ENCODE results near the gene SYT17. TPM values are rescaled to one million over a fixed set of nuclear protein-coding genes. Genes with fewer than 3 reads are reported as not detected.

Gene SYT17
- total RNA-seq, 1 experiment from 2014 or later, result 10.6 TPM

DNA sequence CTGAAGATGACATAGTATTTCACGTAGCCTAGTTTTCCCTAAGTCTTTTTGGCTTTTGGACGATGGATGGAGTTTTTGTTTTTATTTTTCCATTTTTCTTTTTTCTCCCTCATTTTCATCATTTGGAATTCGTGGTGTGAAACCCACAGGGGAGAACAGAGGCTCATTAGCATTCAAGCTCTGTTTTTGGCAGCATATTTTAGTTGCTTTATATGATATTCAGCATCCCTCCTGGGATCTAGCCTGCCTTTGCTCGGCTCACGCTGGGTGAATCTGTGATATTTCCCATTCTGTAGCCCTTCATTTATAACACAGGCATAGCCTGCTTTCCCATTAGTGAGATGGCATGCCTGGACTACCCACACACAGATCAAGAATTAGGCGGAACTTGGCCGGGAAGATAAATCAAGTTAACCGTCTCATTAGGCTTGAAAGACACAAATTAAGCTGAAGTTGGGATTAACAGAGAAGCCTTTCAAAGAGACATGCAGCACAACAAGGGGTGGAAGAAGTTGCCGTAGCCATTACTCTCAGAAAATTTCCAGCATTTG lies 97.4 kb downstream of the SYT17 start:
- DNase-seq, result no peak
- Histone ChIP-seq H3K27me3 (no peaks in the 10 kb centered on the region), H3K27ac (no peak overlapping the region), H3K4me1 (no peaks in the 10 kb centered on the region), H3K36me3 (no peaks in the 10 kb centered on the region), H3K9me3 (replicated peaks) (no peaks in the 10 kb centered on the region), H3K4me3 (no peak overlapping the region)

DNA sequence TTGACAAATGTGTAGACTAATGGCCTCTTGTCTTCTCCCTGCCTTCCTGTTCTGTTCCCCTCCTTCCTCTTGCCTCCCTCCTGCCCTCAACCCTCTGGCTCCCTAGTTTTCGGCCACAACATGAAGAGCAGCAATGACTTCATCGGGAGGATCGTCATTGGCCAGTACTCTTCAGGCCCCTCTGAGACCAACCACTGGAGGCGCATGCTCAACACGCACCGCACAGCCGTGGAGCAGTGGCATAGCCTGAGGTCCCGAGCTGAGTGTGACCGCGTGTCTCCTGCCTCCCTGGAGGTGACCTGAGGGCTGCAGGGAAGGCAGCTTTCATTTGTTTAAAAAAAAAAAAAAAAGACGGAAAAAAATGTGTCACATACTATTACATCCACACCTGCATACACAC lies 98.7 kb downstream of the SYT17 start:
- Histone ChIP-seq H3K36me3 (no peaks in the 10 kb centered on the region), H3K4me1 (no peaks in the 10 kb centered on the region), H3K4me3 (no peak overlapping the region), H3K9me3 (replicated peaks) (no peaks in the 10 kb centered on the region), H3K27me3 (no peaks in the 10 kb centered on the region), H3K27ac (no peak overlapping the region)
- DNase-seq, result no peak

DNA sequence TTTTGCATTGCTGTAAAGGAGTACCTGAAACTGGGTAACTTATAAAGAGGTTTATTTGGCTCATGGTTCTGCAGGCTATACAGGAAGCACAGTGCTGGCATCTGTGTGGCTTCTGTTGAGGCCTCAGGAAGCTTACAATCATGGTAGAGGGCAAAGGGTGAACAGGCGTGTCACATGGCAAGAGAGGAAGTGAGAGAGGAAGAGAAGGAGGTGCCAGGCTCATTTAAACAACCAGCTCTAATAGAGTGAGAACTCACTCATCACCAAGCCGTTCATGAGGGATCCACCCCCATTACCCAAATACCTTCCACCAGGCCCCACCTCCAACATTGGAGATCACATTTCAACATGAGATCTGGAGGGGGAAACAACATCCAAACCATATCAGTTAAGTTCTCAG lies 101.1 kb downstream of the SYT17 start:
- H3K36me3 ChIP-seq, result no peaks in the 10 kb centered on the region
- H3K27me3 ChIP-seq, result no peaks in the 10 kb centered on the region
- no peaks in the 10 kb centered on the region for H3K9me3 ChIP-seq (replicated peaks)
- no peak overlapping the region for H3K27ac ChIP-seq
- DNase-seq, result no peak
- no peak overlapping the region for H3K4me3 ChIP-seq
- H3K4me1 ChIP-seq, result no peaks in the 10 kb centered on the region

DNA sequence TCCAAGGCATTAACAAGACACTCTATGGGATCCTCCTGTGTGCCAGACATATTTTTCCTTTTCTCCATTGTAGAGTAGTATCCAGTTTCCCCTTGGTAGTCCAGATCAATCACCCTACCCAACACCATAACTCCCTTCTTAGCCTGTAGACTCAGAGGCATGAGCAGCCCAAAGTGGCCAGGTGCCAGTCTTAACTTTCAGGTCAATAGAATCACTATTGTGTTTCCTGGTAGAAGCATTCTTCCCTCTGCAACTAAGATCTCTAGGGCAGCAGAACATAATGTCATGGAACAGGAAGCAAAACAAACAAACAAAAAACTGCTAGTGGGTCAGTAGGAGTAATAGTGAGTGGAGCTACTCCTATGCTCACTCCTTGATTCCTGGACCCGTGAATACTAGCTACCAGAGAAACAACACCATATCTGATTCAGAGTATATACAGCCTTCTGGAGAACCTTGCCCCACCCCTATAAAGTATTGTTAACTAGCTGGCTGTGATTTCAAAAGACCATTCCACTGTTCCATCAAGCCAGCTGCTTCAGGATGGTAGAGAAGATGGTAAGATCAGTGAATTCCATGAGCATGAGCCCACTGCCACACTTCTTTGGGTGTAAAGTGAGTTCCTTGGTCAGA lies 106.2 kb downstream of the SYT17 start:
- Histone ChIP-seq H3K36me3 (no peaks in the 10 kb centered on the region), H3K27me3 (no peaks in the 10 kb centered on the region), H3K4me1 (no peaks in the 10 kb centered on the region), H3K27ac (no peak overlapping the region), H3K4me3 (no peak overlapping the region), H3K9me3 (replicated peaks) (no peaks in the 10 kb centered on the region)
- no peak for DNase-seq

DNA sequence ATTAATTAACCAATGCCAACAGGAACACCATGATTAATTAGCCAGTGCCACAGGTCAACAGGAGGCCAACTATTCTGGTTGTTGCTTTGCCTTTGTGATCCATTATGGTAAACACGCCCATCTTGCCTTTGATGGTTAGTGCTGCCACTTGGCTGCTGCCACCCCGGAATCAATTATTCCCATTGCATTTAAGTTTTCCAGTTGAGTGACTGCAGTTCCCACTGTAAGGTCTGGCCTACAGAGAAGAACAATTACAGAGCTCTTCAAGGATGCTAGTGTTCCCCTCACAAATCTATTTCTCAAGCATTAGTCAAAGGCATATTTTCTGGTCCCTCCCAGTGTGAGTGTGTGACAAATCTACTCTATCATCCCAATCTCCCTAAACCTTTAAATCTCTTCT lies 110.4 kb downstream of the SYT17 start:
- no peak for DNase-seq
- no peak overlapping the region for H3K27ac ChIP-seq
- no peaks in the 10 kb centered on the region for H3K9me3 ChIP-seq (replicated peaks)
- H3K27me3 ChIP-seq, result no peaks in the 10 kb centered on the region
- H3K36me3 ChIP-seq, result no peaks in the 10 kb centered on the region
- H3K4me1 ChIP-seq, result no peaks in the 10 kb centered on the region
- H3K4me3 ChIP-seq, result no peak overlapping the region

DNA sequence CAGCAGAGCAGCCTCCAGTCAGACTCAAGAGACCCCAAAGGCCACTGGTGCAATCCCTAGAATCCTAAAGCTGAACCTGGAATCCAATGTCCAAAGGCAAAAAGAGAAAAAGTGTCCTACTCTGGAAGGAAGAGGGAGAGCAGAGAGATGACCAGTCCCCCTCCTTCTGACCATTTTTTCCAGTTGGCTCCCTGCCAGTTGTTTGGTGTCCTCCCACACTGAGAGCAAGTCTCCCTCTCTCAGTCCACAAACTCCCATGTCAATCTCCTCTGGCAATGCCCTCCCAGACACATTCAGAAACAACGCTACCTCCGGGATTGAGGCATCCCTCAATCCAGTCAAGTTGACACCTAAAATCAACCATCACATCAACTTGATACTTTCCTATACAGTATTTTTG lies 113.2 kb downstream of the SYT17 start:
- Histone ChIP-seq H3K9me3 (replicated peaks) (no peaks in the 10 kb centered on the region), H3K4me3 (no peak overlapping the region), H3K4me1 (no peaks in the 10 kb centered on the region), H3K27ac (no peak overlapping the region), H3K36me3 (no peaks in the 10 kb centered on the region), H3K27me3 (no peaks in the 10 kb centered on the region)
- no peak for DNase-seq

DNA sequence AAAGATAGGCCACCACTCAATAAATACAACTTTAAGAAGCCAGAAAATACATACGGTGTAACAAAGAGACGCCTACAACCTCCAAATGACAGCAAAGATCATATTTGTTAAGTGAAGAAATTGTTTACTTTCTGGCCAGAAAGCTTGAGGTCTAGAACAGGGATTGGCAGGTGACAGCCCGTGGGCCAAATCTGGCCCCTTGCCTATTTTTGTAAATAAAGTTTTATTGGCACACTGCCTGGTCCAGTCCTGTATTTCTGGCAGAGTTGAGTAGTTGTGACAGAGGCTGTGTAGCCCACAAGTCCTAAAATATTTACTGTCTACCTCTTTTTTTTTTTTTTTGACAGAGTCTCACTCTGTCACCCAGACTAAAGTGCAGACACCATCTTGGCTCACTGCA lies 114.1 kb downstream of the SYT17 start:
- DNase-seq, result no peak
- H3K27ac ChIP-seq, result no peak overlapping the region
- no peaks in the 10 kb centered on the region for H3K4me1 ChIP-seq
- H3K4me3 ChIP-seq, result no peak overlapping the region
- no peaks in the 10 kb centered on the region for H3K36me3 ChIP-seq
- H3K27me3 ChIP-seq, result no peaks in the 10 kb centered on the region
- no peaks in the 10 kb centered on the region for H3K9me3 ChIP-seq (replicated peaks)

DNA sequence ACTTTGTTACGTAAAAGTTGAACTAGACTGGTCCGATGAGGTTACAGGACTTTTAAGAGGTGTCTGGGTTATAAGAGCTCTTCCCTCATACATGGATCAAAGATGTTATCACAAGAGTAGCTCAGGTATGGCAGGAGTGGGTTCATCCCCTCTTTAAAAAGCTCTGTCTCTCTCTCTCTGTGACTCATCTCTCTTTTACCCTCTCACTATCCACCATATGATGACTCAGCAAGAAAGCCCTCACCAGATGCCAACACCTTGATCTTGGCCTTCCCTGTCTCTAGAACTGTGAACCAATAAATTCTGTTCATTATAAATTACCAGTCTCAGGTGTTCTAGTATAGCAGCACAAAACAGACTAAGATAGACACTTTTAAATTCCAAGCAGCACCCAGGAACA lies 115.6 kb downstream of the SYT17 start:
- no peak for DNase-seq
- no peaks in the 10 kb centered on the region for H3K9me3 ChIP-seq (replicated peaks)
- no peaks in the 10 kb centered on the region for H3K27me3 ChIP-seq
- H3K4me1 ChIP-seq, result no peaks in the 10 kb centered on the region
- H3K4me3 ChIP-seq, result no peak overlapping the region
- H3K27ac ChIP-seq, result no peak overlapping the region
- H3K36me3 ChIP-seq, result no peaks in the 10 kb centered on the region

DNA sequence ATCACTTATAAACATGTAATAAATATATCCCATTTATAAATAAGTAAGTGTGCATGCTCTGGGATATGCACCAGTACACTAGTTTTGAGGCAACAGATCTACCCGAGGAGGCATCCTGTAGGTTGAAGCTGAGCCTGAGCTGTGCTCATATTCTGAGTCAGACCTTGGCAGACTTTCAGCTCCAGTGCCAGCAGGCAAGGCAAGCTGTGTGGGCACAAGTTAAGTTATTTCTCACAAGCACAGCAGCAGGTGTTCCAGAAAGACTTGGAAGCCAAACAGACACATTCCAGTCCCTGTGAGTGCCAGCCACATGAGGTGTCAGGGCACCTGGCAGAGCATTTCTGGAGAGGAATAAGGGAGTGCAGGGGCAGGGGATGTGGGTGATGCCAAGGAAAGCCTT lies 116.2 kb downstream of the SYT17 start:
- H3K36me3 ChIP-seq, result no peaks in the 10 kb centered on the region
- no peaks in the 10 kb centered on the region for H3K4me1 ChIP-seq
- no peaks in the 10 kb centered on the region for H3K9me3 ChIP-seq (replicated peaks)
- no peak overlapping the region for H3K4me3 ChIP-seq
- H3K27ac ChIP-seq, result no peak overlapping the region
- DNase-seq, result peak in 1 of 2 experiments; percentile 8
- H3K27me3 ChIP-seq, result no peaks in the 10 kb centered on the region

DNA sequence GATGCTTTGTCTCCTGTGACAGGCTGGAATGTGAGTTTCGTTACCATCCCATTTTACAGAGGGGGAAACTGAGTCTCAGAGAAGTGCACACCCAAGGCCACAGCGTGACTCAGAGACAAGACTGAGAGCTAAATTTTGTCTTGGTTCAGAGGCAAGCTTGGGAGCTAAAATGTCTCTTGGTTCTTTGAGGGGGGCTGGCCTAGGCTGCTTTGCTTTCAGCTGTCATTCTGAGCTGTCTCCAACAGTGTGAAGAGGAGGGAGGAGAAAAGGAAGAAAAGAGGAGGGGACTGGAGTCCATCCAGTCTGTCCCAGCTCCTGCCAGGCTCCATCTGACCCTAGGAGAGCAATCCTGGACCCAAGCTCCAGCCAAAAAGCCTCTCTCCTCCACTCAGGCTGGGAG lies 117.4 kb downstream of the SYT17 start, which contains the start of gene CLEC19A:
CLEC19A (plus strand) TSS at position 301 of the 400 bp plus-strand sequence. CDS start 121 bp downstream, outside the sequence.
- no peak within 1 kb of the TSS for H3K27ac ChIP-seq
- no peaks in the 10 kb centered on the region for H3K27me3 ChIP-seq
- H3K9me3 ChIP-seq (replicated peaks), result no peaks in the 10 kb centered on the region
- no peaks in the 10 kb centered on the region for H3K4me1 ChIP-seq
- no peak within 1 kb of the TSS for H3K4me3 ChIP-seq
- H3K36me3 ChIP-seq, result no peaks in the 10 kb centered on the region
- no peak for DNase-seq

DNA sequence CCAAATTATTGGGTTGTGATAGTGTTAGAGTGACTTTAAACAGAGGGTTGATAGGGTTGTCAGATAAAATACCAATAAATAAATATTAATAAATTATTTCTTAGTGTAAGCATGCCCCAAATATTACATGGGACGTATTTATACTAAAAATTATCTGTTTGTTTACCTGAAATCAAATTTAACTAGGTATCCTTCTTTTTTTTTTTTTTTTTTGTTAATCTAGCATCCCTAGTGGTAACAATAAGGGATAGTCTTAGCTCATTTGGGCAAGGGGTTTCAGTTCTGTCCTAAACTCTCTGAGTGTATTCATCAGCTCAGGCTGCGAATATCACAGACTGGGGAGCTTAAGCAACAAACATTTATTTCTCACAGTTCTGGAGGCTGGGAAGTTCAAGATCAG lies 118.8 kb downstream of the SYT17 start:
- H3K4me1 ChIP-seq, result no peaks in the 10 kb centered on the region
- H3K9me3 ChIP-seq (replicated peaks), result no peaks in the 10 kb centered on the region
- no peak overlapping the region for H3K4me3 ChIP-seq
- H3K27me3 ChIP-seq, result no peaks in the 10 kb centered on the region
- no peak for DNase-seq
- no peaks in the 10 kb centered on the region for H3K36me3 ChIP-seq
- no peak overlapping the region for H3K27ac ChIP-seq

DNA sequence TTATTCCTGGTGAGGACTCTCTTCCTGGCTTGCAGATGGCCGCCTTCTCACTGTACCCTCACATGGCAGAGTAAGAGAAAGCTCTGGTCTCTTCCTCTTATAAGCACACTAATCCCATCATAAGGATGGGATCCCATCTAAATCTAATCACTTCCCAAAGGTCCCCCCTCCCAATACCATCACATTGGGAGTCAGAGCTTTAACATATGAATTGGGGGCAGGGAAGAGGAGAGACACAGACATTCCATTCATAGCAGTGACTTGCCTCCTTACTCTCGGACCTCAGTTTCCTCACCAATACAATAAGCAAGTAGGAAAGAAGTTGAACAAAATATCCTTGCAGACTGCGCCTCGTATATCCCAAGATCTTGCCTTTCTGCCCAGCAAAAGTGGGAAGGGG lies 119.2 kb downstream of the SYT17 start:
- Histone ChIP-seq H3K27ac (no peak overlapping the region), H3K4me1 (no peaks in the 10 kb centered on the region), H3K36me3 (no peaks in the 10 kb centered on the region), H3K4me3 (no peak overlapping the region), H3K27me3 (no peaks in the 10 kb centered on the region), H3K9me3 (replicated peaks) (no peaks in the 10 kb centered on the region)
- no peak for DNase-seq

DNA sequence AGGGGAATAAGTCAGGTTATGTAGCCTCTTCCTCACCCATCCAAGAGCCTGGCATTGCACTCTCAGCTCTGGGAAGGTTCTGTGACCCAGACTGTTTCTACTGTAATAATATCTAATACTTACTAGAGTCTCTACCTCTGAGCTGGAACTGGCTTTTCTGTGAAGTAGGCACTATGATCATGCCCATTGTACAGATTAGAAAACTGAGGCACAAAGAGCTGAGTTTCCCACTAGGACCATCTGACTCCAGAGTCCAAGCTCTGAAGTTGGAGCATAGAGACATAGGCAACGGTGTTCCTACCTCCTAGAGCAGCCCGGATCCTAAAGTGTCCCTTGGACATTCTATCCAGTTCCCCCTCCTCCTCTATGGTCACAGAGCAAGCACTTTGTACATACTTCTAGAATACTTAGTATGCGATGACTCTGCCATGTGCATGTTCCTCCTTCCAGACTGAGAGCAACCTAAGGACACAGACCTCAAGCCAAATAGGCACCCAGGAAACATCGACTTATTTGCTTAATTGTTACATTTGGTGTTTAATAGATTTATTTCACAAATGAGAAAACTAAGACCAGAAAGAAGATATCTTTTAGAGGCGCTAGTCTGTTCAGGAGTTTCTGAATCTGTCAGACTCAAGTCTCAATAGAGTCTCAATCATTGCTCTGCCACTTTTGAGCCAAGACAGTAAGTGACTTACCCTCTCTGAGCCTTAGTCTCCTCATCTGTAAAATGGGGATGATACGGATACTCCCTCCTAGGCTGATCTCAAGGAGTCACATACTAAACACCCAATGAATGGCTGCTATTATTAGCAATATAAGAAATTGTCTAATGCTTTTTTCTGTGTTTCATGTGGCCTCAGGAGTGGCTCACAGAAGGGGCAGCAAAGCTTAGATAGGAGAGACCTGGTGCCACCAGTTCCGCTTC lies 121.1 kb downstream of the SYT17 start:
- Histone ChIP-seq H3K36me3 (no peaks in the 10 kb centered on the region), H3K27ac (no peak overlapping the region), H3K4me1 (no peaks in the 10 kb centered on the region)

DNA sequence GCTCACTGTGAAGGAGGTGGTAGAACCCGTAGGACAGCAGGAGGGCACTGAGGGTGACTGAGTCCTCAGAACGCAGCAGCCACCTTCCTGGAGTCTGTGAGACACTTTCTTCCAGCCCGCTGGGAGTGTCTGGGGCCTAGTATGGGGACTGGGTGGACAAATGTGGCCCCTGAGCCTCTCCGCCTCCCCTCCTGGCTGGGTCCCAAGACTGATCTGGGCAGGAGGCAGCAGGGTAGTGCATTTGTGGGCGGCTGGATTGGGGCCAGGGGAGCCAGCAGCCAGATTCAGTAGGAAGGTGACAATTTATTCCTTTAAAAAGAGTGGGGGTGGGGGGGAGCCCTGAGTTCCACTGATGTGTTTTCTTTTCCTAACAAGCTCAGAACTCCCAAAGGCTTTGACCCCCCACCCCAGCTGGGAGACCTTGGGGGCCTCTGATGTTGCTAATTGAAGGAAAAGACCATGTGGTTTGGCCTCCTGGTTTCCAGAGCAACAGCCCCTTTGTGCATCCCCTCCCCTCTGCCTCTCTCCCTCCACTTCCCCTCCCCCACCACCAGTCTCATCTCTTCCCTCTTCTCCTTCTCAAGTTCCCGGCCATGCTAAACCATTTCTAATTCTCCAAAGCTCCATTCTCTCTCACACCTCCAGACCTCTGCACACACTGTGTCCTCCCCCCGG lies 121.9 kb downstream of the SYT17 start:
- H3K27ac ChIP-seq, result no peak overlapping the region
- no peaks in the 10 kb centered on the region for H3K9me3 ChIP-seq (replicated peaks)
- DNase-seq, result peak; percentile 15 to 34
- H3K4me3 ChIP-seq, result no peak overlapping the region
- H3K27me3 ChIP-seq, result no peaks in the 10 kb centered on the region
- no peaks in the 10 kb centered on the region for H3K36me3 ChIP-seq
- no peaks in the 10 kb centered on the region for H3K4me1 ChIP-seq

More for the DNA sequence above, 121.1 kb downstream of the SYT17 start:
- DNase-seq, result peak in 1 of 2 experiments; percentile 14
- Histone ChIP-seq H3K9me3 (replicated peaks) (no peaks in the 10 kb centered on the region), H3K27me3 (no peaks in the 10 kb centered on the region), H3K4me3 (no peak overlapping the region)

DNA sequence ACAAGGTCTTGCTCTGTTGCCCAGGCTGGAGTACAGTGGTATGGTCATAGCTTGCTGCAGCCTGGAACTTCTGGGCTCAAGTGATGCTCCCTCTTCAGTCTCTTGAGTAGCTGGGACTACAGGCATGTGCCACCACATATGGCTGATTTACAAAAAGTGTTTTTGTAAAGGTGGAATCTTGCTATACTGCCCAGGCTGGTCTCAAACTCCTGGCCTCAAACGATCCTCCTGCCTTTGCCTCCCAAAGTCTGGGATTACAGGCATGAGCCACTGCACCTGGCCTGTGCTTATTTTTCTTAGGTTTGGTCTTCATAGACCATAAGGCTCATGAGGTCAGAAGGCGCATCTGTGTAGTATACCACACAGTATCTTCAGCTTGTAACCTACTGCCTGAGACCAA lies 122.8 kb downstream of the SYT17 start:
- Histone ChIP-seq H3K27ac (no peak overlapping the region), H3K9me3 (replicated peaks) (no peaks in the 10 kb centered on the region), H3K4me3 (no peak overlapping the region), H3K27me3 (no peaks in the 10 kb centered on the region), H3K36me3 (no peaks in the 10 kb centered on the region), H3K4me1 (no peaks in the 10 kb centered on the region)
- DNase-seq, result no peak
